ENCODE data around the gene CCDC106.

- TF ChIP-seq CTCF (IDR thresholded peaks at IDR 0.05) (no peak), POLR2A (IDR thresholded peaks at IDR 0.05) (no peak)
These were observed 46.2 kb downstream of the CCDC106 start for GRCh38 chr19:55694241-55694655.
